ENCODE results near the gene ARG1. TPM values are rescaled to one million over a fixed set of nuclear protein-coding genes. Genes with fewer than 3 reads are reported as not detected.

The ARG1 gene
- polyA plus RNA-seq, 1 donor from 2014 or later, result not detected

GRCh38 chr6:131592935-131593334, 19.9 kb downstream of the ARG1 start:
- H3K4me3 ChIP-seq (ENCODE audit: low read length), result no peak overlapping the region
- no peaks in the 10 kb centered on the region for H3K9me3 ChIP-seq (ENCODE audit: low read length)
- no peak overlapping the region for H3K27ac ChIP-seq (ENCODE audit: low read length)
- no peaks in the 10 kb centered on the region for H4K20me1 ChIP-seq (ENCODE audit: insufficient read depth)
- no peaks in the 10 kb centered on the region for H3K27me3 ChIP-seq (ENCODE audit: insufficient read depth, low read depth, low read length)
- no peaks in the 10 kb centered on the region for H3F3A ChIP-seq (ENCODE audit: insufficient read depth, low read length, poor library complexity, severe bottlenecking)
- H3K4me2 ChIP-seq (ENCODE audit: low read length), result no peak overlapping the region
- no peak overlapping the region for H2AFZ ChIP-seq (ENCODE audit: low read depth, low read length)
- no peak overlapping the region for H3K9ac ChIP-seq (ENCODE audit: low read length)
- no peaks in the 10 kb centered on the region for H3K9me2 ChIP-seq (ENCODE audit: insufficient read depth, low read length)
- no peaks in the 10 kb centered on the region for H3K79me2 ChIP-seq (replicated peaks; ENCODE audit: insufficient read depth, low read length)
- TF ChIP-seq RAD21 (conservative IDR thresholded peaks at IDR 0.05), result no peak
- no peak for TF ChIP-seq POLR2AphosphoS5 (IDR thresholded peaks at IDR 0.05)
- TF ChIP-seq EZH2 (IDR thresholded peaks at IDR 0.05; ENCODE audit: borderline replicate concordance, insufficient read depth, low read length, poor library complexity, severe bottlenecking), result no peak
- TF ChIP-seq SMC3 (conservative IDR thresholded peaks at IDR 0.05; ENCODE audit: poor library complexity), result no peak
- no peak for TF ChIP-seq EP300 (conservative IDR thresholded peaks at IDR 0.05; ENCODE audit: poor library complexity, severe bottlenecking)
- TF ChIP-seq TAF1 (IDR thresholded peaks at IDR 0.05; ENCODE audit: low read depth), result no peak
- no peak for TF ChIP-seq REST (IDR thresholded peaks at IDR 0.05; ENCODE audit: borderline replicate concordance)
- no peak for TF ChIP-seq MXI1 (conservative IDR thresholded peaks at IDR 0.05; ENCODE audit: poor library complexity, severe bottlenecking)
- TF ChIP-seq, protein P1, sequence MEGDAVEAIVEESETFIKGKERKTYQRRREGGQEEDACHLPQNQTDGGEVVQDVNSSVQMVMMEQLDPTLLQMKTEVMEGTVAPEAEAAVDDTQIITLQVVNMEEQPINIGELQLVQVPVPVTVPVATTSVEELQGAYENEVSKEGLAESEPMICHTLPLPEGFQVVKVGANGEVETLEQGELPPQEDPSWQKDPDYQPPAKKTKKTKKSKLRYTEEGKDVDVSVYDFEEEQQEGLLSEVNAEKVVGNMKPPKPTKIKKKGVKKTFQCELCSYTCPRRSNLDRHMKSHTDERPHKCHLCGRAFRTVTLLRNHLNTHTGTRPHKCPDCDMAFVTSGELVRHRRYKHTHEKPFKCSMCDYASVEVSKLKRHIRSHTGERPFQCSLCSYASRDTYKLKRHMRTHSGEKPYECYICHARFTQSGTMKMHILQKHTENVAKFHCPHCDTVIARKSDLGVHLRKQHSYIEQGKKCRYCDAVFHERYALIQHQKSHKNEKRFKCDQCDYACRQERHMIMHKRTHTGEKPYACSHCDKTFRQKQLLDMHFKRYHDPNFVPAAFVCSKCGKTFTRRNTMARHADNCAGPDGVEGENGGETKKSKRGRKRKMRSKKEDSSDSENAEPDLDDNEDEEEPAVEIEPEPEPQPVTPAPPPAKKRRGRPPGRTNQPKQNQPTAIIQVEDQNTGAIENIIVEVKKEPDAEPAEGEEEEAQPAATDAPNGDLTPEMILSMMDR (IDR thresholded peaks at IDR 0.05; ENCODE audit: poor library complexity, severe bottlenecking), result no peak
- peaks cover 17% of the 10 kb centered on the region for H3K36me3 ChIP-seq (ENCODE audit: insufficient read depth, low read length)

DNA sequence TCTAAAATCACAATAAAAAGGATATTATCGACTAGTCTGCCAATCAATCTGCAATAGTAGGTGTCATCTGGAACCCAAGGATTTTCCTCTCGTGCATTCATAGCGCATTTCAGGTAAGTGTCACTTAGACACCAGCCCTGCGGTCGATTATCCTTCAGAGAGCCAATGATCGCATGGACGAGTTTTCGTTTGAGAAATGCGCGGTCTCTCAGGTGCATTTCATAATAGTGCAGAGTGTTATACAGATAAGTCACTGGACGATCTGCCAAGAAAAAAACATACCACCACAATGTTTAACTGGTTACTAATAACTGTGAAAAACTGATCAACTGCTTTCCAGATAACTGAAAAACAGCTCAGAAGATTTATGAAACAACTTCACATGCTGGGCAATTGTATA, 21.0 kb downstream of the ARG1 start:
- H3K4me2 ChIP-seq (ENCODE audit: low read length), result no peak overlapping the region
- no peaks in the 10 kb centered on the region for H3K9me3 ChIP-seq (ENCODE audit: low read length)
- H3K27ac ChIP-seq (ENCODE audit: low read length), result no peak overlapping the region
- no peak for TF ChIP-seq RAD21 (conservative IDR thresholded peaks at IDR 0.05)
- no peak for TF ChIP-seq MXI1 (conservative IDR thresholded peaks at IDR 0.05; ENCODE audit: poor library complexity, severe bottlenecking)
- no peak for TF ChIP-seq REST (IDR thresholded peaks at IDR 0.05; ENCODE audit: borderline replicate concordance)
- no peak for TF ChIP-seq POLR2AphosphoS5 (IDR thresholded peaks at IDR 0.05)
- TF ChIP-seq TAF1 (IDR thresholded peaks at IDR 0.05; ENCODE audit: low read depth), result no peak
- TF ChIP-seq EZH2 (IDR thresholded peaks at IDR 0.05; ENCODE audit: borderline replicate concordance, insufficient read depth, low read length, poor library complexity, severe bottlenecking), result no peak
- TF ChIP-seq SMC3 (conservative IDR thresholded peaks at IDR 0.05; ENCODE audit: poor library complexity), result no peak
- no peak overlapping the region for H3K4me3 ChIP-seq (ENCODE audit: low read length)
- H3K27me3 ChIP-seq (ENCODE audit: insufficient read depth, low read depth, low read length), result no peaks in the 10 kb centered on the region
- H3K9ac ChIP-seq (ENCODE audit: low read length), result no peak overlapping the region
- no peaks in the 10 kb centered on the region for H3K79me2 ChIP-seq (replicated peaks; ENCODE audit: insufficient read depth, low read length)
- H3F3A ChIP-seq (ENCODE audit: insufficient read depth, low read length, poor library complexity, severe bottlenecking), result no peaks in the 10 kb centered on the region
- H4K20me1 ChIP-seq (ENCODE audit: insufficient read depth), result no peaks in the 10 kb centered on the region
- no peaks in the 10 kb centered on the region for H3K9me2 ChIP-seq (ENCODE audit: insufficient read depth, low read length)
- H2AFZ ChIP-seq (ENCODE audit: low read depth, low read length), result no peak overlapping the region
- H3K36me3 ChIP-seq (ENCODE audit: insufficient read depth, low read length), result peaks cover 22% of the 10 kb centered on the region
